ENCODE measurements around the gene C20orf173. TPM values are rescaled to one million over a fixed set of nuclear protein-coding genes. Genes with fewer than 3 reads are reported as not detected.

The C20orf173 gene
- total RNA-seq, 1 donor from 2014 or later: not detected

- TF ChIP-seq EZH2phosphoT487 (IDR thresholded peaks at IDR 0.05): no peak
- no peak for TF ChIP-seq CTCF (IDR thresholded peaks at IDR 0.05)
- H3K9me3 ChIP-seq (ENCODE audit: low read depth): no peaks in the 10 kb centered on the region
- Mint-ChIP-seq H3K27me3 (ENCODE audit: insufficient read depth, low read depth) (peaks cover 10% of the 10 kb centered on the region), H3K36me3 (peaks cover 20% of the 10 kb centered on the region), H3K4me3 (no peak overlapping the region), H3K4me1 (no peaks in the 10 kb centered on the region), H3K9me3 (no peaks in the 10 kb centered on the region), H3K27ac (no peak overlapping the region)
- no peak overlapping the region for H3K9ac ChIP-seq
- H4K20me1 ChIP-seq (ENCODE audit: low read depth): no peaks in the 10 kb centered on the region
- no peaks in the 10 kb centered on the region for H3K79me2 ChIP-seq (ENCODE audit: low read depth)
- no peak for DNase-seq (ENCODE audit: low spot score)
- peaks cover 5% of the 10 kb centered on the region for H3F3A ChIP-seq (ENCODE audit: low read depth)
- no peaks in the 10 kb centered on the region for H3K4me1 ChIP-seq
- H3K4me3 ChIP-seq: no peak overlapping the region
- H3K36me3 ChIP-seq: no peaks in the 10 kb centered on the region
- H3K27ac ChIP-seq: no peak overlapping the region
- H3K4me2 ChIP-seq: no peak overlapping the region
- H3K27me3 ChIP-seq: no peaks in the 10 kb centered on the region
- H2AFZ ChIP-seq (replicated peaks): no peak overlapping the region
Measured at GRCh38 chr20:35559042-35559693, 29.7 kb upstream of the C20orf173 start.

GRCh38 chr20:35558451-35558850 is 29.0 kb upstream of the C20orf173 start:
- H3K9me3 Mint-ChIP-seq: no peaks in the 10 kb centered on the region
- H3K4me3 Mint-ChIP-seq: no peak overlapping the region
- H3K27ac ChIP-seq: no peak overlapping the region
- no peaks in the 10 kb centered on the region for H3K79me2 ChIP-seq (ENCODE audit: low read depth)
- H3K4me3 ChIP-seq: no peak overlapping the region
- H3K9ac ChIP-seq: no peak overlapping the region
- H3K36me3 ChIP-seq: no peaks in the 10 kb centered on the region
- peaks cover 20% of the 10 kb centered on the region for H3K36me3 Mint-ChIP-seq
- H3K4me1 ChIP-seq: no peaks in the 10 kb centered on the region
- peaks cover 5% of the 10 kb centered on the region for H3F3A ChIP-seq (ENCODE audit: low read depth)
- DNase-seq (ENCODE audit: low spot score): no peak
- H3K4me1 Mint-ChIP-seq: no peaks in the 10 kb centered on the region
- no peaks in the 10 kb centered on the region for H3K9me3 ChIP-seq (ENCODE audit: low read depth)
- no peak overlapping the region for H2AFZ ChIP-seq (replicated peaks)
- H4K20me1 ChIP-seq (ENCODE audit: low read depth): no peaks in the 10 kb centered on the region
- no peak for TF ChIP-seq EZH2phosphoT487 (IDR thresholded peaks at IDR 0.05)
- TF ChIP-seq CTCF (IDR thresholded peaks at IDR 0.05): no peak
- no peak for TF ChIP-seq EZH2 (IDR thresholded peaks at IDR 0.05)
- peaks cover 7% of the 10 kb centered on the region for H3K27me3 Mint-ChIP-seq (ENCODE audit: insufficient read depth, low read depth)
- H3K27ac Mint-ChIP-seq: no peak overlapping the region
- H3K4me2 ChIP-seq: no peak overlapping the region
- no peaks in the 10 kb centered on the region for H3K27me3 ChIP-seq

- Histone ChIP-seq H3F3A (ENCODE audit: low read depth) (peaks cover 5% of the 10 kb centered on the region), H3K4me2 (no peak overlapping the region), H3K36me3 (no peaks in the 10 kb centered on the region), H3K4me1 (no peaks in the 10 kb centered on the region), H3K9ac (no peak overlapping the region), H3K27ac (no peak overlapping the region), H3K27me3 (no peaks in the 10 kb centered on the region), H3K4me3 (no peak overlapping the region), H3K9me3 (ENCODE audit: low read depth) (no peaks in the 10 kb centered on the region), H3K79me2 (ENCODE audit: low read depth) (no peaks in the 10 kb centered on the region), H4K20me1 (ENCODE audit: low read depth) (no peaks in the 10 kb centered on the region), H2AFZ (replicated peaks) (no peak overlapping the region)
- H3K27me3 Mint-ChIP-seq (ENCODE audit: insufficient read depth, low read depth): peaks cover 7% of the 10 kb centered on the region
- H3K4me1 Mint-ChIP-seq: no peaks in the 10 kb centered on the region
- TF ChIP-seq EZH2 (IDR thresholded peaks at IDR 0.05): no peak
- no peak for TF ChIP-seq CTCF (IDR thresholded peaks at IDR 0.05)
- TF ChIP-seq EZH2phosphoT487 (IDR thresholded peaks at IDR 0.05): no peak
- DNase-seq (ENCODE audit: low spot score): no peak
- H3K4me3 Mint-ChIP-seq: no peak overlapping the region
- H3K36me3 Mint-ChIP-seq: peaks cover 20% of the 10 kb centered on the region
- H3K9me3 Mint-ChIP-seq: no peaks in the 10 kb centered on the region
- no peak overlapping the region for H3K27ac Mint-ChIP-seq
Measured at GRCh38 chr20:35556871-35557270, 27.4 kb upstream of the C20orf173 start.
